ENCODE data around the gene HMCES.

The HMCES gene

GRCh38 chr3:129278439-129278965, at the start of gene HMCES:
HMCES (plus strand) TSS chr3:129278870; CDS start chr3:129279733, 863 bp downstream.
- DNase-seq: peak; percentile 95

- DNase-seq: no peak
Measured at GRCh38 chr3:129228891-129229585, 49.6 kb upstream of the HMCES start.

GRCh38 chr3:129230311-129231019, 48.2 kb upstream of the HMCES start:
- peak; percentile 5 for DNase-seq

- DNase-seq: no peak
Measured at GRCh38 chr3:129231331-129232119, 47.1 kb upstream of the HMCES start.

- DNase-seq: no peak
Measured at GRCh38 chr3:129233538-129233937, 45.1 kb upstream of the HMCES start.

GRCh38 chr3:129234441-129234840, 44.2 kb upstream of the HMCES start:
- DNase-seq: no peak

- no peak for DNase-seq
Measured at GRCh38 chr3:129235344-129235917, 43.2 kb upstream of the HMCES start.

- no peak for DNase-seq
Measured at GRCh38 chr3:129238945-129239705, 39.5 kb upstream of the HMCES start.

GRCh38 chr3:129239991-129240390, 38.7 kb upstream of the HMCES start:
- DNase-seq: no peak

- no peak for DNase-seq
Measured at GRCh38 chr3:129240436-129240835, 38.2 kb upstream of the HMCES start.

- DNase-seq: no peak
Measured at GRCh38 chr3:129245141-129245540, 33.5 kb upstream of the HMCES start.

GRCh38 chr3:129245641-129246306, 32.9 kb upstream of the HMCES start:
- DNase-seq: peak; percentile 64

- DNase-seq: no peak
Measured at GRCh38 chr3:129246636-129247035, 32.0 kb upstream of the HMCES start.

- no peak for DNase-seq
Measured at GRCh38 chr3:129248286-129248979, 30.2 kb upstream of the HMCES start.

- peak; percentile 76 for DNase-seq
Measured at GRCh38 chr3:129249284-129250065, 29.2 kb upstream of the HMCES start, which contains the start of gene COPG1. COPG1 (plus strand) TSS chr3:129249606; CDS start chr3:129249710, 104 bp downstream.

- DNase-seq: no peak
Measured at GRCh38 chr3:129252748-129253147, 25.9 kb upstream of the HMCES start.

GRCh38 chr3:129254536-129255230, 24.0 kb upstream of the HMCES start:
- no peak for DNase-seq

GRCh38 chr3:129256270-129256669, 22.4 kb upstream of the HMCES start:
- DNase-seq: no peak

GRCh38 chr3:129257609-129258008, 21.1 kb upstream of the HMCES start:
- no peak for DNase-seq

Measured in stimulated activated naive CD4-positive, alpha-beta T cell treated with Interleukin-2 at 50 U/mL for 16 hours (primary cell).